Measurements from ENCODE around the gene SPRED2.

GRCh38 chr2:65379223-65379622, 53.2 kb downstream of the SPRED2 start:
- TF ChIP-seq CTCF (IDR thresholded peaks at IDR 0.05; ENCODE audit: insufficient read depth, low read length) (no peak), POLR2AphosphoS5 (IDR thresholded peaks at IDR 0.05; ENCODE audit: low read depth) (no peak)
